Measurements from ENCODE around the gene ZNF709. TPM values are rescaled to one million over a fixed set of nuclear protein-coding genes. Genes with fewer than 3 reads are reported as not detected.

The ZNF709 gene
- total and polyA plus RNA-seq, 2 of the 4 experiments (the other 2 are of a cell fraction): 0.50 to 3.8 TPM

GRCh38 chr19:12425888-12426274 lies 58.7 kb downstream of the ZNF709 start:
- POLR2A ChIA-PET (ENCODE audit: unreplicated experiment): no interaction called here
- no TSS peak for BruUV-seq (replicated peaks)
- dilution Hi-C loops (cut with HindIII; ENCODE audit: low sequenced_read_pairs, unreplicated experiment): no loop called here

More at GRCh38 chr19:12425888-12426274, 58.7 kb downstream of the ZNF709 start:
- no CpG with 5 or more reads among the region's 4 CpGs for WGBS, 2 experiments (ENCODE audit: extremely low coverage in 2 of 2, insufficient read length in 1 of 2)
- no peak overlapping the region for H2AK9ac ChIP-seq (replicated peaks; ENCODE audit: low read depth, low read length, poor library complexity)
- H4K5ac ChIP-seq (ENCODE audit: low read depth, low read length): no peak overlapping the region
- H2BK20ac ChIP-seq (ENCODE audit: low read depth, low read length): no peak overlapping the region
- no peak overlapping the region for H2BK120ac ChIP-seq (ENCODE audit: low read depth, low read length)
- H3K4me2 ChIP-seq (ENCODE audit: low read depth, low read length): no peak overlapping the region
- H3K4ac ChIP-seq (ENCODE audit: low read depth, low read length): no peak overlapping the region
- TF ChIP-seq RFX5 (IDR thresholded peaks at IDR 0.05; ENCODE audit: low read depth, low read length) (no peak), RAD21 (IDR thresholded peaks at IDR 0.05; ENCODE audit: low read length) (no peak), CEBPB (IDR thresholded peaks at IDR 0.05; ENCODE audit: low read depth, low read length) (no peak), NFE2L2 (IDR thresholded peaks at IDR 0.05; ENCODE audit: low read depth, low read length) (no peak), MXI1 (IDR thresholded peaks at IDR 0.05; ENCODE audit: borderline replicate concordance, low read depth, low read length) (no peak), ELK1 (IDR thresholded peaks at IDR 0.05; ENCODE audit: borderline replicate concordance, low read depth, low read length) (no peak), MAFK (IDR thresholded peaks at IDR 0.05; ENCODE audit: low read depth, low read length) (no peak)
- H2AFZ ChIP-seq (replicated peaks; ENCODE audit: low read length, poor library complexity): no peak overlapping the region
- H3K14ac ChIP-seq (replicated peaks; ENCODE audit: low read depth, low read length): no peak overlapping the region
- no peaks in the 10 kb centered on the region; the same call in 1 of the 2 replicates for H3K36me3 ChIP-seq (ENCODE audit: control insufficient read depth, insufficient read depth, low read length)
- no peak overlapping the region for H3K18ac ChIP-seq (ENCODE audit: low read depth, low read length)
- H3K9ac ChIP-seq (ENCODE audit: low read depth, low read length): no peak overlapping the region
- H4K20me1 ChIP-seq (ENCODE audit: insufficient read depth, low read length): no peaks in the 10 kb centered on the region
- no peak overlapping the region for H2AK5ac ChIP-seq (ENCODE audit: low read depth, low read length)
- ATAC-seq (ENCODE audit: low read depth): no peak
- no peak overlapping the region for H3K23ac ChIP-seq (ENCODE audit: low read depth, low read length)
- H3K27ac ChIP-seq (ENCODE audit: insufficient read depth, low read length): no peak overlapping the region
- H3K27me3 ChIP-seq (ENCODE audit: control insufficient read depth, insufficient read depth, low read length): no peaks in the 10 kb centered on the region
- no peak overlapping the region for H4K8ac ChIP-seq (ENCODE audit: low read depth in 2 of 2, low read length in 2 of 2)
- H2BK5ac ChIP-seq (ENCODE audit: low read depth, low read length, poor library complexity, severe bottlenecking): no peak overlapping the region
- no peak overlapping the region for H3K4me3 ChIP-seq (ENCODE audit: insufficient read depth, low read depth, low read length)
- peaks cover 5% of the 10 kb centered on the region for H3K9me3 ChIP-seq (ENCODE audit: control insufficient read depth, insufficient read depth, low read length)
- no peaks in the 10 kb centered on the region for H3K4me1 ChIP-seq (ENCODE audit: control insufficient read depth, insufficient read depth, low read length)
- intact Hi-C loops (cut with micrococcal nuclease): no loop called here
- in situ Hi-C loops (cut with MboI; ENCODE audit: low sequenced_read_pairs): no loop called here
- H3K56ac ChIP-seq (ENCODE audit: extremely low read depth, insufficient read depth, low read length): no peak overlapping the region
- CTCF ChIA-PET: no interaction called here
- H4K91ac ChIP-seq (ENCODE audit: insufficient read depth, low read depth, low read length): no peak overlapping the region
- H3K79me1 ChIP-seq (ENCODE audit: low read depth in 1 of 2, low read length in 2 of 2): no peaks in the 10 kb centered on the region
- H2BK15ac ChIP-seq (ENCODE audit: low read depth, low read length): no peak overlapping the region
- DNase-seq: no peak
- no peaks in the 10 kb centered on the region for H3K9me1 ChIP-seq (ENCODE audit: insufficient read depth, low read length)
